ENCODE data around the gene ACAA2.

The ACAA2 gene

GRCh38 chr18:49758263-49758610 is 55.1 kb downstream of the ACAA2 start:
- in situ Hi-C loops (cut with MboI; ENCODE audit: low pct_unique_long_range_greater_than_20kb, low sequenced_read_pairs, unreplicated experiment) = no loop called here
- no peak for DNase-seq (ENCODE audit: low spot score)
- TF ChIP-seq CTCF (IDR thresholded peaks at IDR 0.05; ENCODE audit: extremely low read depth, insufficient read depth, missing control alignments) = no peak

GRCh38 chr18:49757513-49758262 is 55.6 kb downstream of the ACAA2 start:
- no peak for TF ChIP-seq CTCF (IDR thresholded peaks at IDR 0.05; ENCODE audit: extremely low read depth, insufficient read depth, missing control alignments)
- DNase-seq (ENCODE audit: low spot score) = peak; percentile 41
- in situ Hi-C loops (cut with MboI; ENCODE audit: low pct_unique_long_range_greater_than_20kb, low sequenced_read_pairs, unreplicated experiment) = no loop called here

GRCh38 chr18:49756671-49757362 is 56.5 kb downstream of the ACAA2 start:
- TF ChIP-seq CTCF (IDR thresholded peaks at IDR 0.05; ENCODE audit: extremely low read depth, insufficient read depth, missing control alignments) = no peak
- no peak for DNase-seq (ENCODE audit: low spot score)
- in situ Hi-C loops (cut with MboI; ENCODE audit: low pct_unique_long_range_greater_than_20kb, low sequenced_read_pairs, unreplicated experiment) = no loop called here

GRCh38 chr18:49756135-49756534 is 57.2 kb downstream of the ACAA2 start:
- in situ Hi-C loops (cut with MboI; ENCODE audit: low pct_unique_long_range_greater_than_20kb, low sequenced_read_pairs, unreplicated experiment) = no loop called here
- TF ChIP-seq CTCF (IDR thresholded peaks at IDR 0.05; ENCODE audit: extremely low read depth, insufficient read depth, missing control alignments) = no peak
- DNase-seq (ENCODE audit: low spot score) = no peak

- in situ Hi-C loops (cut with MboI; ENCODE audit: low pct_unique_long_range_greater_than_20kb, low sequenced_read_pairs, unreplicated experiment) = no loop called here
- no peak for DNase-seq (ENCODE audit: low spot score)
- TF ChIP-seq CTCF (IDR thresholded peaks at IDR 0.05; ENCODE audit: extremely low read depth, insufficient read depth, missing control alignments) = no peak
Observed at GRCh38 chr18:49755489-49755888, 57.8 kb downstream of the ACAA2 start.

DNA sequence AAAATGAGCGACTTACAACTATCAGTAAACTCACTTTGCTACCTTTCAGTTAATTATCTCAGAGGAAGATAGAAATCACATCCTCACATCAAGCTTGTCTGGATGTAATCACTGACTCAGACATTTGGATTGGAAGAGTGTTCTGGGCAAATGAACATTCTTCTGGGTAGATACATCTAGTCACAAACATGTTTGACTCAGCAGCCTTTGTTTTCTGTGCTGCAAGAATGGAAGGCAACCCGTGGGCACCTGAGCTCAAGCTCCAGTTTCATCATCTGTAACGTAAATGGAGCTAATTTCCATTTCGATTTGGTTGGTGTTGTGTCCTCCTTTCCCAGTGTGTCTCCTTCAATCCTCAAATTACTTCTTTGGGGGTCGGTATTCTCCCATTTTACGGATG is 58.5 kb downstream of the ACAA2 start:
- in situ Hi-C loops (cut with MboI; ENCODE audit: low pct_unique_long_range_greater_than_20kb, low sequenced_read_pairs, unreplicated experiment) = no loop called here
- DNase-seq (ENCODE audit: low spot score) = no peak
- no peak for TF ChIP-seq CTCF (IDR thresholded peaks at IDR 0.05; ENCODE audit: extremely low read depth, insufficient read depth, missing control alignments)

All from GM13977 (cell line).